HG02970 (cell line): ENCODE measurements around the gene ARAP1.
"Not testable (repeated sequence)": the region's sequence is repeated elsewhere in the genome, so short reads cannot be mapped to it uniquely, and the experiment has no call there.

Experiments
- ATAC-seq: cut with Tn5 transposase; IDR thresholded peaks from one replicate; pipeline ENCODE4 v1.9.1; 2021; ENCODE audit warnings: mild to moderate bottlenecking, moderate library complexity, moderate number of reproducible peaks; ENCODE audit not compliant: unreplicated experiment, low FRiP score

The ARAP1 gene

GRCh38 chr11:72752088-72752914 lies at the start of gene ARAP1:
TSS of gene ARAP1 (minus strand) at chr11:72752408. CDS start at chr11:72727128, 25,280 bp downstream.
- no peak for ATAC-seq

- no peak for ATAC-seq
These were observed 47.2 kb upstream of the ARAP1 start for GRCh38 chr11:72799441-72799840.

- no peak for ATAC-seq
These were observed 46.2 kb upstream of the ARAP1 start for GRCh38 chr11:72798361-72798760.

GRCh38 chr11:72793425-72794367 lies 41.5 kb upstream of the ARAP1 start, which contains the start of gene STARD10:
TSS of gene STARD10 (minus strand) at chr11:72794047. CDS start at chr11:72781181, 12,866 bp downstream.
- ATAC-seq = peak; percentile 87

GRCh38 chr11:72793076-72793424 lies 40.8 kb upstream of the ARAP1 start:
- ATAC-seq = no peak

GRCh38 chr11:72792437-72793021 lies 40.3 kb upstream of the ARAP1 start:
- no peak for ATAC-seq

GRCh38 chr11:72791228-72791627 lies 39.0 kb upstream of the ARAP1 start:
- not testable (repeated sequence) for ATAC-seq

- no peak for ATAC-seq
These were observed 37.4 kb upstream of the ARAP1 start for GRCh38 chr11:72789493-72790131.

- no peak for ATAC-seq
These were observed 36.0 kb upstream of the ARAP1 start for GRCh38 chr11:72788241-72788640.

- no peak for ATAC-seq
These were observed 35.3 kb upstream of the ARAP1 start for GRCh38 chr11:72787216-72788104.

- no peak for ATAC-seq
These were observed 34.4 kb upstream of the ARAP1 start for GRCh38 chr11:72786305-72787215.

- no peak for ATAC-seq
These were observed 32.5 kb upstream of the ARAP1 start for GRCh38 chr11:72784662-72785061.

- ATAC-seq = no peak
These were observed 31.1 kb upstream of the ARAP1 start for GRCh38 chr11:72783144-72783905.

GRCh38 chr11:72782081-72782920 lies 30.1 kb upstream of the ARAP1 start:
- ATAC-seq = no peak

GRCh38 chr11:72781313-72782080 lies 29.3 kb upstream of the ARAP1 start:
- ATAC-seq = no peak

GRCh38 chr11:72781063-72781312 lies 28.8 kb upstream of the ARAP1 start:
- ATAC-seq = no peak
